ENCODE results near the gene ZDHHC8.
A peak's percentile ranks its signal among the peaks of the same experiment; 100 is the strongest.

The ZDHHC8 gene, protein sequence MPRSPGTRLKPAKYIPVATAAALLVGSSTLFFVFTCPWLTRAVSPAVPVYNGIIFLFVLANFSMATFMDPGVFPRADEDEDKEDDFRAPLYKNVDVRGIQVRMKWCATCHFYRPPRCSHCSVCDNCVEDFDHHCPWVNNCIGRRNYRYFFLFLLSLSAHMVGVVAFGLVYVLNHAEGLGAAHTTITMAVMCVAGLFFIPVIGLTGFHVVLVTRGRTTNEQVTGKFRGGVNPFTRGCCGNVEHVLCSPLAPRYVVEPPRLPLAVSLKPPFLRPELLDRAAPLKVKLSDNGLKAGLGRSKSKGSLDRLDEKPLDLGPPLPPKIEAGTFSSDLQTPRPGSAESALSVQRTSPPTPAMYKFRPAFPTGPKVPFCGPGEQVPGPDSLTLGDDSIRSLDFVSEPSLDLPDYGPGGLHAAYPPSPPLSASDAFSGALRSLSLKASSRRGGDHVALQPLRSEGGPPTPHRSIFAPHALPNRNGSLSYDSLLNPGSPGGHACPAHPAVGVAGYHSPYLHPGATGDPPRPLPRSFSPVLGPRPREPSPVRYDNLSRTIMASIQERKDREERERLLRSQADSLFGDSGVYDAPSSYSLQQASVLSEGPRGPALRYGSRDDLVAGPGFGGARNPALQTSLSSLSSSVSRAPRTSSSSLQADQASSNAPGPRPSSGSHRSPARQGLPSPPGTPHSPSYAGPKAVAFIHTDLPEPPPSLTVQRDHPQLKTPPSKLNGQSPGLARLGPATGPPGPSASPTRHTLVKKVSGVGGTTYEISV

DNA sequence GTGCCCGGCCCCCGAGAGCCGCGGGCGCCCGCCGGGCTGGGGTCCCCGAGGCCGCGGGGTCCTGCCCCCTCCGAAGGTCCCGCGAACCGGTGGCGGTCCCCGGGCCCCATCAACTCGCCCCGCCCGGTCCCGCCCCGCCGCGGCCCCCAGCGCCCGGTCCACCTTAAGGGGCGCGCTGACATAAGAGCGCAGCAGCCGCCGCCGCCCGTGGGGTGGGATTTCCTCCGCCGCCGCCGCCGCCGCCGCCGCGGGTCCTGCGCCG lies at the start of gene ZDHHC8:
ZDHHC8 (plus strand) TSS at position 208 of the 262 bp plus-strand sequence. CDS start 144 bp downstream, outside the sequence.
- Histone ChIP-seq H2AFZ (ENCODE audit: low read depth, low read length) (peak within 1 kb of the TSS; percentile 78), H3K4me3 (ENCODE audit: low read length) (peak within 1 kb of the TSS; percentile 73)

DNA sequence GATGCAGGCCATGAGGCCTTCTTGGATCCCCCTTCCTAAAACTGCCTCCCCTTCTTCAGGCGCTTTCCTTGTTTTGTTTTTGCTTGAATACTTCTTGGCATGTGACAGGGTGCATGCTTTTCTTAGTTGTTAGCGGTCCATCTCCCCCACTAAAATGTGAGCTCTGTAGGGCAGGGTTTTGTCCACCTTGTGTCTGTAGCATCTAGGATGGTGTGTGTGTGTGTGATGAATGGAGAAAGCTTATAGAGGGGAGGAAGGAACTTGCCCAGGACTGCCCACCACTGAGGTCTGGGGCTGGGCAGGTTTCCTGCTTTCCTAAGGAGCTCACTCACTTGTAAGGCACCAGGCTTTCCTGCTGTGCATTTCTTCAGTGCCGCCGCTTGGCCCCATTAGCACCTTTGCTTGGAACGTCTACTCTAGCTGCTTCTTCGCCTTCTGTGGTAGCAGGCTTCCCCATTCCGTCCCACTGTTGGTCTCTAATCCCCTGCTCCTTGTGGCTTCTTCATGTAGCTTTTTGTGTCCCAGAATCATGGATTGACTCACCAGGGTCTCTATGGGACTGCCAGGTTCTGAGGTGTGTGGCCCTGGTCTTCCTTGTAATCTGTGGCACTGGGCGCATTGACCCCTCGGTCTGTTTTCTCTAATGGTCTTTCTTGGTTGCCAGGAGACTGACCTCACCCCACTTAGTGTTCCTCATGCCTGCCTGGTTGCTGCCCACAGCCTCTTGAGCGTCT lies 48.3 kb upstream of the ZDHHC8 start:
- no peak overlapping the region for H2AFZ ChIP-seq (ENCODE audit: low read depth, low read length)
- H3K4me3 ChIP-seq (ENCODE audit: low read length) = no peak overlapping the region
- H3K9me3 ChIP-seq (ENCODE audit: low read length) = no peaks in the 10 kb centered on the region
- peaks cover 30% of the 10 kb centered on the region for H3K4me1 ChIP-seq (ENCODE audit: insufficient read depth, low read length)
- peaks cover 41% of the 10 kb centered on the region for H3K36me3 ChIP-seq (ENCODE audit: insufficient read depth, low read length)
- H3K27me3 ChIP-seq (ENCODE audit: insufficient read depth, low read length) = no peaks in the 10 kb centered on the region

More for the DNA sequence above, at the start of gene ZDHHC8:
- no peaks in the 10 kb centered on the region for H3K9me3 ChIP-seq (ENCODE audit: low read length)
- H3K36me3 ChIP-seq (ENCODE audit: insufficient read depth, low read length) = peaks cover 6% of the 10 kb centered on the region
- peaks cover 14% of the 10 kb centered on the region for H3K4me1 ChIP-seq (ENCODE audit: insufficient read depth, low read length)
- no peaks in the 10 kb centered on the region for H3K27me3 ChIP-seq (ENCODE audit: insufficient read depth, low read length)

DNA sequence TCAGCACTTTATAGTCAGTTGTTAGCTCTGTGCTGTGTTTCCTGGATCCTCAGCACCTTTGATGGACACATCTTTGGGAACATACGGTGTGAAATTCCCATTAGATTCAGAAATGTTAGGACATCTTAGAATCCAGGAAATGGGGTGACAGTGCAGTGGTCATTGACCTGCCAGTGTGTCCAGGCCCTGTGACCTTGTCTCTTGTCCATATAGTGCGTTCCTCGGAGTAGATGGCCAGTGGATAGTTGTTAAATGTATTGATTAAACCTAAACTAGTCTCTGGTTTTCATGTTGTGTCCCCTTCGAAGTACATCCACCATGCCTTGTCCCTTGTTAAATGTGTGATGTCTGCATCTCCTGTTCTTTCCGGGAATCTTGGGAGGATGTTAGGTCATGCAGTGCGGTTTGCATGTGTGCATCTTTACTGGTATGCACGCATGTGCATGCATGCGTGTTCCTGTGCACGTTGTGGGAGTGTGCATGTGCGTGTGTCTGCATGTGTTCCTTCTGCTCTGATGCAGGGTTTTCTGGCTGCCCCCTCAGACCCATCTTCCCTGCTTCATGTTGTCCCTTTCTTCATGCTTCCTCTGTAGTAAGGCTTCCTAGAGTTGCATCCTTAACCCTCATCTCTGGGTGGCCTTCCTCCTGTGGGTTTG lies 47.6 kb upstream of the ZDHHC8 start:
- Histone ChIP-seq H2AFZ (ENCODE audit: low read depth, low read length) (no peak overlapping the region), H3K4me1 (ENCODE audit: insufficient read depth, low read length) (peaks cover 30% of the 10 kb centered on the region), H3K36me3 (ENCODE audit: insufficient read depth, low read length) (peaks cover 48% of the 10 kb centered on the region), H3K4me3 (ENCODE audit: low read length) (no peak overlapping the region), H3K27me3 (ENCODE audit: insufficient read depth, low read length) (no peaks in the 10 kb centered on the region), H3K9me3 (ENCODE audit: low read length) (no peaks in the 10 kb centered on the region)

DNA sequence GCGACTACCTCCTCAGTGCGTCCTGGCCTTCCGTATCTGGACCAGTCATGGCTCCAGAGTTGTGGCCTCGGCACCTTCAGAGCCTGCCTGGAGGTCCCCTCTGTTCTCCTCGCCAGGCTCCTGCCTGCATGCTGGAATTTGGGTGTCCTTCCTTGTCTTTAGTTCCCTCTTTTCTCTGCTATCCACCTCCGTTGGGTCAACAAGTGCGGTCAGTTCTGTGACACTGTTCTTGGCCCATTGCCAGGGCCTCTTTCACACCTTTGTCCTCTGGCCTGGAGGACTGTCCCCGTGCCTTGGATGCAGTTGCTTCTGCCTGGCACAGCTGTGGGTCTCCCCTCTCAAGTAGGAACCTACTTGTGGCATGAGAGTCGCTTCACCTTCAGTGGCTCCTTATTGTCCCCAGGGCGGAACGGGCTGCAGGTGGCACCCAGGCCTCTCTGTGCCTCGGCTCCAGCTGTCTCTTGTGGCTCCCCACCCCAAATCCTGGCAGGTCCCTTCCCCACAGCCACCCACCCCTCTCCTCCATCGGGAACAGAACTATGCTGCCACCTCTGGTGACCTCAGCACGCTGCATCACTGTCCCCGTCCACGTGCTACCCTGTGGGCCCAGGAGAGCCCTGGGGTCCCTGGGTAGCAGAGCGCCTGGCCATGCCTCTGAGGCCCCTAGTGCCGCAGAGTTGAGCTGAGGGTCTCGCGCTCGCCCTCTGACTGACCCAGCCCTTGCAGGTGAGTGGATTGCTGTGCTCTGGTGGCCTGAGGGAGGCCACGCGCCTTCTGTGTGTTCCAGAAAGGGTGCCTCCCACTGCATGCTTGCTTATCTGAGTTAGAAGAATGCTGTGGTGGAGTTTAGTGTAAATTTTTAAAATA lies 46.8 kb upstream of the ZDHHC8 start:
- no peaks in the 10 kb centered on the region for H3K9me3 ChIP-seq (ENCODE audit: low read length)
- peaks cover 30% of the 10 kb centered on the region for H3K4me1 ChIP-seq (ENCODE audit: insufficient read depth, low read length)
- H3K4me3 ChIP-seq (ENCODE audit: low read length) = no peak overlapping the region
- H2AFZ ChIP-seq (ENCODE audit: low read depth, low read length) = no peak overlapping the region
- H3K36me3 ChIP-seq (ENCODE audit: insufficient read depth, low read length) = peaks cover 56% of the 10 kb centered on the region
- H3K27me3 ChIP-seq (ENCODE audit: insufficient read depth, low read length) = no peaks in the 10 kb centered on the region

DNA sequence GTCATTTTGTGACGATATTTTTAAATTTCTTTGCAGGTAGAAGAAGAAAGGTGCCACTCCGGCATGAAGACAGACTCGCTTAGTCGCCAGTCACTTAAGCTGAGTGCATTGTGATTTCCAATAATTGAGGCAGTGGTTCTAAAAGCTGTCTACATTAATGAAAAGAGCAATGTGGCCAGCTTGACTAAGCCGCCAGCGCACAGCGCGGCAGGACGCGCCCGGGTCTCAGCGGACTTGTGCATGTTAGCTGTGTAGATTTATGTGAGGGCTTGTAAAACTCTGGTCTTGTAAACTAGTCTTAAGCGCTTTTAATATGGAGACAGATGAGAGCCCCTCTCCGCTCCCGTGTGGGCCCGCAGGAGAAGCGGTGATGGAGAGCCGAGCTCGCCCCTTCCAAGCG lies 46.0 kb upstream of the ZDHHC8 start:
- Histone ChIP-seq H3K4me1 (ENCODE audit: insufficient read depth, low read length) (peaks cover 30% of the 10 kb centered on the region), H3K36me3 (ENCODE audit: insufficient read depth, low read length) (peaks cover 65% of the 10 kb centered on the region), H3K27me3 (ENCODE audit: insufficient read depth, low read length) (no peaks in the 10 kb centered on the region), H3K4me3 (ENCODE audit: low read length) (no peak overlapping the region), H3K9me3 (ENCODE audit: low read length) (no peaks in the 10 kb centered on the region), H2AFZ (ENCODE audit: low read depth, low read length) (no peak overlapping the region)

DNA sequence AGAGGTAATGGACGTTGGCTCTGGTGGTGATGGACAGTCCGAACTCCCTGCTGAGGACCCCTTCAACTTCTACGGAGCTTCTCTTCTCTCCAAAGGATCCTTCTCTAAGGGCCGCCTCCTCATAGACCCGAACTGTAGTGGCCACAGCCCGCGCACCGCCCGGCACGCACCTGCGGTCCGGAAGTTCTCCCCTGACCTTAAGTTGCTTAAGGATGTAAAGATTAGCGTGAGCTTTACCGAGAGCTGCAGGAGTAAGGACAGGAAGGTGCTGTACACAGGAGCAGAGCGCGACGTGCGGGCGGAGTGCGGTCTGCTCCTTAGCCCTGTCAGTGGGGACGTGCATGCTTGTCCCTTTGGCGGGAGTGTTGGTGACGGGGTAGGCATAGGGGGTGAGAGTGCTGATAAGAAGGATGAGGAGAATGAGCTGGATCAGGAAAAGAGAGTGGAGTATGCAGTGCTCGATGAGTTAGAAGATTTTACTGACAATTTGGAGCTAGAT lies 45.5 kb upstream of the ZDHHC8 start:
- H3K9me3 ChIP-seq (ENCODE audit: low read length) = no peaks in the 10 kb centered on the region
- peaks cover 70% of the 10 kb centered on the region for H3K36me3 ChIP-seq (ENCODE audit: insufficient read depth, low read length)
- no peak overlapping the region for H3K4me3 ChIP-seq (ENCODE audit: low read length)
- H3K27me3 ChIP-seq (ENCODE audit: insufficient read depth, low read length) = no peaks in the 10 kb centered on the region
- H3K4me1 ChIP-seq (ENCODE audit: insufficient read depth, low read length) = peaks cover 29% of the 10 kb centered on the region
- no peak overlapping the region for H2AFZ ChIP-seq (ENCODE audit: low read depth, low read length)

DNA sequence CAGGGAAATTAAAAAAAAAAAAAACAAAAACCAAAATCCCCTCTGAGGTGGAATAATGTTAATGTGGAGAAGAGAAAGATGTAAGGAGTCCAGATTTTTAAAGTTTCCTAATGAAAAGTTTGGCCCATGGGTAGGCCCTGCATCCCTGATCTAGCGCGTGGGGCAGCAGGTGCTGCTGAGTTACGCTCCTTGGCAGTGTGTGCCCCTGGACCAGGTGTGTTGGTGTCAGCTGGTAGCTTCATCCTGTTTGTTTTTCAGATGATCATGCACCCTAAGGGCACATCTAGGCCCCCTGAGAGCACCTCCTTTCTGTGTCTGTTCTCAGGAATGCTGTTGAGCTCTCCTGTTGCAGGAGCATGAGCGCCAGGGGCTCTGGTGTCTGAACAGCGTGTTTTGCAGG lies 44.8 kb upstream of the ZDHHC8 start:
- H2AFZ ChIP-seq (ENCODE audit: low read depth, low read length) = no peak overlapping the region
- H3K27me3 ChIP-seq (ENCODE audit: insufficient read depth, low read length) = no peaks in the 10 kb centered on the region
- peaks cover 76% of the 10 kb centered on the region for H3K36me3 ChIP-seq (ENCODE audit: insufficient read depth, low read length)
- no peaks in the 10 kb centered on the region for H3K9me3 ChIP-seq (ENCODE audit: low read length)
- H3K4me1 ChIP-seq (ENCODE audit: insufficient read depth, low read length) = peaks cover 23% of the 10 kb centered on the region
- no peak overlapping the region for H3K4me3 ChIP-seq (ENCODE audit: low read length)

DNA sequence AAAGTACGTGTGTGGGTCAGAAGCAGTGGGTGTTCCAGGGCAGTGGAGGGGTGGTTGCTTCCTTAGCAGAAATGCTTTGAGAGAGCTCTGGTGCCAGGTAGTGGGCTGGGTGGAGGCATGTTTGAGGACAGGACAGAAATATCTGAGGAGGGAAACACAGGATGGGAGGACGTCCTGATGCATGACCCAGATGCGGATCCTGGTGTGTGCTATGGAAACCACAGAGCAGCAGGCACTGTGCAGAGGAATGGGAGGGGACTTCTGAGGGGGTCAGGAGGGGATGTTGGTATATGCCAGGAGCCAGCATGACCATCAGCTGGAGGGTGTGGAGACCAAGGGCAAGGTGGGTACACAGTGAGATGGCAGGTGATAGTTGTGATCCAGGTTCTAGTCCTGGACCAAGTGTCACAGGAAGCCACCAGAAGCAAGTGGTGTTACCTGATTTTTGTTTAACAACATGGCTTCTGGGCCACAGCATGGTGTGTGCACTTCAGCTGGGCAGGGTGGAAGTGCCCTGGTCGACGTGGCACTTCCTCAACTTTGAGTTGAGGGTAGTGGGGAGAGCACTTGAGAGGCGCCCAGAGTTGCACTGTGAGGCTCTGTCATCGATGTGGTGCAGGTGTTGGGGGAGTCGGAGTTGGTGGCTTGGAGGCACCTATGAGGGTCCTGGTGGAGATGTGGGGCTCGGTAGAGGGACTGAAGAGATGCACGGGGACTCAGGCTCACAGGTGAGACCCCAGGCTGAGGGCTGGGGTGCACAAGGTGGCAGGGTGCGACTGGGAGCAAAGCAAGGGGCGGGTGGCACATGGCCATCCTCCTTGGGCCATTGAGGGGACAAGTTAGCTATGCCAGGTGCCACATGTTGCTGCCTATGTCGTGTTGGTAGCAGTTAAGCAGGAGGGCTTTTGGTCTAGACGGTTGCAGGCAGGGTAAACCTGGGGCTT lies 44.0 kb upstream of the ZDHHC8 start:
- Histone ChIP-seq H3K4me1 (ENCODE audit: insufficient read depth, low read length) (peaks cover 20% of the 10 kb centered on the region), H3K36me3 (ENCODE audit: insufficient read depth, low read length) (peaks cover 83% of the 10 kb centered on the region), H3K4me3 (ENCODE audit: low read length) (no peak overlapping the region), H2AFZ (ENCODE audit: low read depth, low read length) (no peak overlapping the region), H3K9me3 (ENCODE audit: low read length) (no peaks in the 10 kb centered on the region), H3K27me3 (ENCODE audit: insufficient read depth, low read length) (no peaks in the 10 kb centered on the region)

DNA sequence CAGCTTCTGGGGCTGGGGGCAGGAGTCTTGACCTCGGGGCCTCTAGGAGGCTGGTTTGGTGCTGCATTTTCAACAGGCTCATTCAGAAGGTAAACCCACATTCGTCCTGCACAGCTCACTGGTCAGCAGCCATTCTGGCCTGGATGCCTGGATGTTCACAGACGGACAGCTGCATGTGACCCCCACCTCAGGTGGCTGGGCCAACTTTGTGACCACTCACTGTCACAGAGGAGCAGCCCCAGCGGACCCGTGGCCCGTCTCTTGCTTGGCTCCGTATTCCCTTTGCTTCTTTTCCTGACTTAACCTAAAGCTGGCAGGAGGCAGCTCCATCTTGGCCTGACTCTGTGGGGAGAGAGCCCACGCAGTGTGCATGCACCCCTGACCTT lies 43.3 kb upstream of the ZDHHC8 start:
- Histone ChIP-seq H3K4me3 (ENCODE audit: low read length) (no peak overlapping the region), H2AFZ (ENCODE audit: low read depth, low read length) (no peak overlapping the region), H3K4me1 (ENCODE audit: insufficient read depth, low read length) (peaks cover 13% of the 10 kb centered on the region), H3K27me3 (ENCODE audit: insufficient read depth, low read length) (no peaks in the 10 kb centered on the region), H3K36me3 (ENCODE audit: insufficient read depth, low read length) (peaks cover 81% of the 10 kb centered on the region), H3K9me3 (ENCODE audit: low read length) (no peaks in the 10 kb centered on the region)

DNA sequence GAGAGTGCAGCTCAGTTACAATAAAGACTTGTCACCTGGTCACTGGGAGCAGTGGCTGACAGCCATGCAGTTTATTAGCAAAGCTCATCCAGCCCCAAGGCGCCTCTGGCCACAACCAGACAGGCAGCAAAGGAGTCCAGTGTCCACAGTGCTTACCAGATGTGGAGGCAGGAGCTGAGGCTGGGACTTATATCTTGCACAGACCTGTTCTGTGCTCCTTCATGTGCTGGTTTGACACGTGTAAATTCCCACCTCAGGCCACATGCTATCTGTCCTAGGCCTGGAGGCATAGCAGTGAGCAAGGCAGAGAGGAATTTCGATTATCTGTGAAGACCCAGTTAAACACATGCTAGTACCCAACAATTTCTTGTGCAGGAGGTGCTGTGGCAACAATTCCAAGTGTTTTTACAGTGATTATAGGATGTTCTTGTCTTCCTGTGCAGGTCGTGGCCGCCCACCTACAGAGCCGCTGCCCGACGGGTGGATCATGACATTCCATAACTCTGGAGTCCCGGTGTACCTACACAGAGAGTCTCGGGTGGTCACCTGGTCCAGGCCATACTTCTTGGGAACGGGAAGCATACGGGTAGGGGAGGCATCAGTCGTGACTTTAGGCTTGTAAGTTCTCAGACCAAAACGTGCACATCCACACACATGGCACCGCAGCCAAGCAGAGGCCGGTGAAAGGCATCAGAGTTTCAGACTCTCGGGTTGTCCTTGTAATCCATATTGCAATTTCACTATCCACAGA lies 42.2 kb upstream of the ZDHHC8 start:
- H3K4me1 ChIP-seq (ENCODE audit: insufficient read depth, low read length) = peaks cover 3% of the 10 kb centered on the region
- H3K9me3 ChIP-seq (ENCODE audit: low read length) = peaks cover 2% of the 10 kb centered on the region
- H3K4me3 ChIP-seq (ENCODE audit: low read length) = no peak overlapping the region
- H3K36me3 ChIP-seq (ENCODE audit: insufficient read depth, low read length) = peaks cover 89% of the 10 kb centered on the region
- H3K27me3 ChIP-seq (ENCODE audit: insufficient read depth, low read length) = no peaks in the 10 kb centered on the region
- no peak overlapping the region for H2AFZ ChIP-seq (ENCODE audit: low read depth, low read length)
